Measurements from ENCODE around the gene FIBCD1. TPM values are rescaled to one million over a fixed set of nuclear protein-coding genes. Genes with fewer than 3 reads are reported as not detected.

Gene FIBCD1
- total RNA-seq, 4 donors from 2014 or later: not detected

DNA sequence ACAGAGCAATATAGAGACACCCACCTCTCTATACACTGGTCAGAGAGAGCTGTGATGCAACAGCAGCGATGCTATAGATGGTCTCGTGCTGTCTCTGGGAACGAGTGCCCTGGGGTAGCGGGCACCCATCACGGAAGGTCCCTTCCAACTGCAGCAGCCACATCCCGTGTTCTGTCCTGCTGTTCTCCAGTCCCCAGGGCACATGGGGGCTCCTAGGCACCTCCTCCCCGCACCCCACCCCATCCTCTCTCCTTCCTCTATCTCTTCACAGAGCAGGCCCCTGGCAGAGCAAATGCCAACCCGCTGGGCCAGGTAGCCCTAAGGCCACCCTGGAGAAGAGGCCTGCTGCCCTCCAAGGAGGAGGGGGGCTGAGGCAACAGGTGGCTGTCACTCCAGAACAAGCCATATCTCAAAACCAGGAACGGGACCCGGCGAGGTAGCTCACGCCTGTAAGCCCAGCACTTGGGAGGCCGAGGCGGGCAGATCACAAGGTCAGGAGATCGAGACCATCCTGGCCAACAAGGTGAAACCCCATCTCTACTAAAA lies 8.2 kb downstream of the FIBCD1 start:
- H3K27me3 ChIP-seq: peaks cover 57% of the 10 kb centered on the region
- 83% methylated on average over 11 of the region's 15 CpGs for WGBS
- no peaks in the 10 kb centered on the region for H3K9me3 ChIP-seq
- DNase-seq (ENCODE audit: low spot score in 2 of 2): no peak
- H3K36me3 ChIP-seq: no peaks in the 10 kb centered on the region
- no peak overlapping the region for H3K27ac ChIP-seq
- H3K4me1 ChIP-seq: peaks cover 18% of the 10 kb centered on the region
- H3K4me3 ChIP-seq: no peak overlapping the region
- no peak for TF ChIP-seq POLR2AphosphoS5 (IDR thresholded peaks at IDR 0.05)
- TF ChIP-seq EP300 (IDR thresholded peaks at IDR 0.05): no peak

GRCh38 chr9:130930132-130930803 lies 8.8 kb downstream of the FIBCD1 start:
- H3K4me3 ChIP-seq: no peak overlapping the region
- no peak for DNase-seq (ENCODE audit: low spot score in 2 of 2)
- H3K4me1 ChIP-seq: peaks cover 18% of the 10 kb centered on the region
- H3K36me3 ChIP-seq: no peaks in the 10 kb centered on the region
- peaks cover 57% of the 10 kb centered on the region for H3K27me3 ChIP-seq
- TF ChIP-seq CTCF (IDR thresholded peaks at IDR 0.05) (no peak), EP300 (IDR thresholded peaks at IDR 0.05) (no peak), POLR2AphosphoS5 (IDR thresholded peaks at IDR 0.05) (no peak), POLR2A (IDR thresholded peaks at IDR 0.05) (no peak)
- H3K27ac ChIP-seq: no peak overlapping the region
- no peaks in the 10 kb centered on the region for H3K9me3 ChIP-seq
- 87% methylated on average over 19 of the region's 23 CpGs for WGBS

DNA sequence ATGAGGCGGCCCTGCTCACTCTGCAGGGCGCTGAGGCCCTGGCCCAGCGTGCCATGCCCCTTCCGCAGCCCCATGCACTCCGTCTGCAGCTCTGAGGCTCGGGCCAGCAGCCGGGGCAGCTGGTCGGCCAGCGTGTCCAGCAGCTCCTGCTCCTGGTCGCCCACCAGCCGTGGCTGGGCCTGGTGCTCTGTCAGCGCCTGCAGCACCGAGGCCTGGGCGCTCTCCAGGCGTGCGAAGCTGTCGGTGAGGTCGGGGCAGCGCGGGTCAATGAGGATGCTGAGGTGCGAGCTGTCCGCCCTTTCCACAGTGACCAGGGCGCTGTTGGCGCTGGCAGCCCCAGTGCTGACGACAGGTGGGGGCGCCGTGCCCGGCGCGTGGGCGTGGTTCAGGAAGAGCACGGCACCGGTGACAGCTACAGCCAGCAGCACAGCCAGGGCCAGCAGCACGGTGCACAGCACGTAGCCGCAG lies 9.4 kb downstream of the FIBCD1 start:
- H3K27me3 ChIP-seq: peaks cover 57% of the 10 kb centered on the region
- no peak overlapping the region for H3K27ac ChIP-seq
- no peak overlapping the region for H3K4me3 ChIP-seq
- peaks cover 18% of the 10 kb centered on the region for H3K4me1 ChIP-seq
- WGBS: 74% methylated on average over 16 of the region's 36 CpGs
- DNase-seq (ENCODE audit: low spot score in 2 of 2): no peak
- no peaks in the 10 kb centered on the region for H3K9me3 ChIP-seq
- no peak for TF ChIP-seq POLR2AphosphoS5 (IDR thresholded peaks at IDR 0.05)
- TF ChIP-seq CTCF (IDR thresholded peaks at IDR 0.05): no peak
- no peak for TF ChIP-seq POLR2A (IDR thresholded peaks at IDR 0.05)
- no peak for TF ChIP-seq EP300 (IDR thresholded peaks at IDR 0.05)
- no peaks in the 10 kb centered on the region for H3K36me3 ChIP-seq

DNA sequence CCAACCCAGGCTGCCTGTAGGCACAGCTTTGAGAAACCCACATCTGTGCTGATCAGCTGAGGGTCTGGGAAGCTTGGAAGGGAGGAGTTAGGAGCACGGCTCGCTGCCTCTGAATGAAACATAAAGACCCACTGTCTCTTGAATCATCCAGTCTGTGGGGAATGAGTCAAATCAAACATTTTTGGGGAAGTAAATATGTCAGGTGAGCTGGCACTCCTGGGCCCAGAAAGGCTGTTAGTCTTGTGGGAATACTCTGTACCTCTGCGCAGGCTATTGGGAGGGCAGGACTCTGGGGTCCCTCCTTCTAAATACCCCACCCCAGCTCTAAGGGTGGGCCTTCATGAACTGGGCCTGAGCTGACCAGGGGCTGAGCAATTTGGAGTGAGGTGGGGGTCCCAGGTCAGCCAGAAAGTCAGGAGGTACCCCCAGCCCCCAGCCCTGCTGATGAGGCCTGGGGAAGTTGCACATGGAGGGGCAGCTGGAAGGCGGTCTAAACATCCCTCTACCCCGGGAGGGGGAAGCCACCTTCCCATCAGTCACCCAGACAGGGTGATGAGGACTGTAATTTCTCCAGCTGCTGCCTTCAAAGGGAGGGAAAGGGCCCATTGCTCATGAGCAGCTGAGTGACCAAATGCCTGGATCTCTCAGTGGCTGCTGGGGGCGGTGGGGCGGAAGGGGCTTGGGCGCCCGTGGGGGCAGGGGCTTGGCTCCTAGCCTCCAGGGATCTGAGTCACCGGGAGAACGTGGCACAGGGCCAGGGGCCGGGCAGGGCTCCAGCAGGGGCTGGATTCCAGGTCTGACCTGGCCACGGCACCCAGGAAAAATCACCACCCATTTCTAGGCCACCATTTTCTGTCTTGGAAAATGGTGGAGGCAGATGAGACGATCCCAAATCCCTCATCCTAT lies 10.8 kb downstream of the FIBCD1 start:
- H3K27me3 ChIP-seq: peaks cover 57% of the 10 kb centered on the region
- 64% methylated on average over 8 of the region's 14 CpGs for WGBS
- no peak for DNase-seq (ENCODE audit: low spot score in 2 of 2)

DNA sequence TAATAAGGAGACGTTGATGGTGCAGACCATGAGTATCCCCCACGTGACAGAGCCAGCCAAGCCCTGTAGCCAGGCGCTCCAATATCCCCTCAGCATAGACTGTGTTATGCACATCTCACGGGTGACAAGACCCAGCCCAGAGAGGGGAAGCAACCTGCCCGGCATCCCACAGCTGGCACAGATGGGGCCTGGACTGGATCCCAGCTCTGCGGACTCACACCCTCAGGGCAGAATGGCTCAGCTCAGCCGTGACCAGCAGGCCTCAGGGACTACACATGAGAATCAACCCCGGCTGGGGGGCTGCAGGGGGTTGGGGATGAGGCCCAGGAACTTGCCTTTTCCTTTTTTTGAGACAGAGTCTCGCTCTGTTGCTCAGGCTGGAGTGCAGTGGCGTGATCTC lies 11.7 kb downstream of the FIBCD1 start:
- no peak for DNase-seq (ENCODE audit: low spot score in 2 of 2)
- TF ChIP-seq POLR2A (IDR thresholded peaks at IDR 0.05) (no peak), CTCF (IDR thresholded peaks at IDR 0.05) (no peak), POLR2AphosphoS5 (IDR thresholded peaks at IDR 0.05) (no peak), EP300 (IDR thresholded peaks at IDR 0.05) (no peak)
- H3K9me3 ChIP-seq: no peaks in the 10 kb centered on the region
- H3K27ac ChIP-seq: no peak overlapping the region
- H3K4me1 ChIP-seq: peaks cover 11% of the 10 kb centered on the region
- 89% methylated on average over 8 of the region's 10 CpGs for WGBS
- no peak overlapping the region for H3K4me3 ChIP-seq
- H3K36me3 ChIP-seq: no peaks in the 10 kb centered on the region
- peaks cover 57% of the 10 kb centered on the region for H3K27me3 ChIP-seq

More for the DNA sequence above, 10.8 kb downstream of the FIBCD1 start:
- no peaks in the 10 kb centered on the region for H3K36me3 ChIP-seq
- TF ChIP-seq POLR2A (IDR thresholded peaks at IDR 0.05) (no peak), CTCF (IDR thresholded peaks at IDR 0.05) (no peak), POLR2AphosphoS5 (IDR thresholded peaks at IDR 0.05) (no peak), EP300 (IDR thresholded peaks at IDR 0.05) (no peak)
- H3K9me3 ChIP-seq: no peaks in the 10 kb centered on the region
- no peak overlapping the region for H3K4me3 ChIP-seq
- no peak overlapping the region for H3K27ac ChIP-seq
- H3K4me1 ChIP-seq: peaks cover 18% of the 10 kb centered on the region

Measured in suprapubic skin (tissue), 4 donors.